H9 (cell line): ENCODE results near the gene FBXO17. TPM values are rescaled to one million over a fixed set of nuclear protein-coding genes. Genes with fewer than 3 reads are reported as not detected.
A peak's percentile ranks its signal among the peaks of the same experiment; 100 is the strongest.

ENCODE experiments used
- DNase-seq: peaks from one replicate; pipeline ENCODE4 v3.0.0-alpha.2; 2017
- H2AFZ ChIP-seq: one replicate; pipeline ENCODE4 v1.6.1; 2013; ENCODE audit warnings: mild to moderate bottlenecking, low read length, control low read depth, moderate library complexity
- H2AK5ac ChIP-seq: 2 replicates; pipeline ENCODE4 v1.6.1; 2013; ENCODE audit warnings: low read length, control low read depth, mixed read lengths; ENCODE audit not compliant: insufficient read length
- H2BK120ac ChIP-seq: one replicate; pipeline ENCODE4 v1.6.1; 2013; ENCODE audit warnings: low read depth, mild to moderate bottlenecking, low read length, control low read depth, inconsistent platforms; ENCODE audit not compliant: poor library complexity, severe bottlenecking
- H2BK12ac ChIP-seq: 2 replicates; pipeline ENCODE4 v1.6.1; 2013; ENCODE audit warnings: low read length, control low read depth, mixed read lengths, low read depth; ENCODE audit not compliant: insufficient read length
- H2BK15ac ChIP-seq: 2 replicates; pipeline ENCODE4 v1.6.1; 2013; ENCODE audit warnings: low read depth, low read length, control low read depth
- H2BK20ac ChIP-seq: one replicate; pipeline ENCODE4 v1.6.1; 2013; ENCODE audit warnings: low read depth, mild to moderate bottlenecking, low read length, control low read depth, inconsistent platforms; ENCODE audit not compliant: poor library complexity, severe bottlenecking
- H2BK5ac ChIP-seq: 2 replicates; pipeline ENCODE4 v1.6.1; 2013; ENCODE audit warnings: low read length, control low read depth, mixed read lengths; ENCODE audit not compliant: insufficient read length
- H3K14ac ChIP-seq: 2 replicates; pipeline ENCODE4 v1.6.1; 2013; ENCODE audit warnings: low read length, control low read depth; ENCODE audit not compliant: insufficient read depth
- H3K18ac ChIP-seq: 2 replicates; pipeline ENCODE4 v1.6.1; 2013; ENCODE audit warnings: low read depth, mild to moderate bottlenecking, mixed read lengths, low read length, control low read depth; ENCODE audit not compliant: insufficient read length
- H3K23ac ChIP-seq: 2 replicates; pipeline ENCODE4 v1.6.1; 2013; ENCODE audit warnings: low read length, control low read depth, mixed read lengths, low read depth; ENCODE audit not compliant: insufficient read length
- H3K23me2 ChIP-seq: 2 replicates; pipeline ENCODE4 v1.6.1; 2013; ENCODE audit warnings: low read depth, mild to moderate bottlenecking, mixed read lengths, low read length, control low read depth; ENCODE audit not compliant: insufficient read length, poor library complexity, severe bottlenecking
- H3K27ac ChIP-seq: 2 replicates; pipeline ENCODE4 v1.5.1; 2013; ENCODE audit warnings: low read length, control low read depth, mixed read lengths, low read depth; ENCODE audit not compliant: insufficient read length
- H3K27me3 ChIP-seq: 2 replicates; pipeline ENCODE4 v1.6.1; 2013; ENCODE audit warnings: low read length, control low read depth, inconsistent platforms; ENCODE audit not compliant: insufficient read depth
- H3K4ac ChIP-seq: 2 replicates; pipeline ENCODE4 v1.6.1; 2013; ENCODE audit warnings: low read depth, mild to moderate bottlenecking, control low read depth, inconsistent platforms, low read length, moderate library complexity
- H3K4me1 ChIP-seq: 2 replicates; pipeline ENCODE4 v1.6.1; 2013; ENCODE audit warnings: low read length, control low read depth, inconsistent platforms; ENCODE audit not compliant: insufficient read depth
- H3K4me2 ChIP-seq: 2 replicates; pipeline ENCODE4 v1.6.1; 2013; ENCODE audit warnings: low read length, control low read depth, mixed read lengths; ENCODE audit not compliant: insufficient read length, insufficient read depth
- H3K56ac ChIP-seq: 2 replicates; pipeline ENCODE4 v1.6.1; 2013; ENCODE audit warnings: low read depth, mild to moderate bottlenecking, mixed read lengths, low read length, control low read depth; ENCODE audit not compliant: insufficient read length
- H3K79me1 ChIP-seq: 2 replicates; pipeline ENCODE4 v1.6.1; 2013; ENCODE audit warnings: low read depth, mild to moderate bottlenecking, moderate library complexity, low read length, control low read depth, inconsistent platforms; ENCODE audit not compliant: insufficient read depth, poor library complexity, severe bottlenecking
- H3K79me2 ChIP-seq: 2 replicates; pipeline ENCODE4 v1.6.1; 2013; ENCODE audit warnings: low read length, control low read depth, inconsistent platforms; ENCODE audit not compliant: insufficient read depth
- H3K9ac ChIP-seq: 2 replicates; pipeline ENCODE4 v1.6.1; 2013; ENCODE audit warnings: low read length, control low read depth, mixed read lengths; ENCODE audit not compliant: insufficient read length; ENCODE audit errors: extremely low read depth
- H3K9me3 ChIP-seq: one replicate; pipeline ENCODE4 v1.6.1; 2013; ENCODE audit warnings: low read depth, low read length, inconsistent platforms; ENCODE audit not compliant: control insufficient read depth
- H3T11ph ChIP-seq: one replicate; pipeline ENCODE4 v1.6.1; 2013; ENCODE audit warnings: mild to moderate bottlenecking, low read length, control low read depth, inconsistent platforms
- H4K20me1 ChIP-seq: one replicate; pipeline ENCODE4 v1.6.1; 2013; ENCODE audit not compliant: control insufficient read depth, insufficient read length, insufficient read depth
- H4K5ac ChIP-seq: 2 replicates; pipeline ENCODE4 v1.6.1; 2013; ENCODE audit warnings: low read depth, mild to moderate bottlenecking, mixed read lengths, low read length, control low read depth; ENCODE audit not compliant: insufficient read length
- H4K8ac ChIP-seq: replicated peaks from 2 replicates; pipeline ENCODE4 v1.6.1; 2013; ENCODE audit warnings: low read length, control low read depth, mixed read lengths, low read depth; ENCODE audit not compliant: insufficient read length
- H4K91ac ChIP-seq: 2 replicates; pipeline ENCODE4 v1.6.1; 2013; ENCODE audit warnings: low read depth, mild to moderate bottlenecking, moderate library complexity, mixed read lengths, low read length, control low read depth; ENCODE audit not compliant: insufficient read length
- H3K27ac Mint-ChIP-seq, 3 experiments: 2 replicates in 2 of 3; 3 replicates in 1 of 3; pipeline ENCODE4 v1.8.0; 2020 to 2021; ENCODE audit warnings: mixed read lengths in 3 of 3, mild to moderate bottlenecking in 1 of 3, moderate library complexity in 1 of 3
- H3K27me3 Mint-ChIP-seq: 2 replicates; pipeline ENCODE4 v1.8.0; 2021; ENCODE audit warnings: low read depth, mild to moderate bottlenecking, moderate library complexity, mixed read lengths
- H3K36me3 Mint-ChIP-seq, 3 experiments: 2 replicates in 2 of 3; 3 replicates in 1 of 3; pipeline ENCODE4 v1.8.0; 2020 to 2021; ENCODE audit warnings: low read depth in 3 of 3, mixed read lengths in 3 of 3; ENCODE audit not compliant: insufficient read depth in 1 of 3
- H3K4me1 Mint-ChIP-seq, 2 experiments: 2 replicates each; pipeline ENCODE4 v1.8.0; 2020; ENCODE audit warnings: mixed read lengths in 2 of 2
- H3K4me3 Mint-ChIP-seq, 2 experiments: 2 replicates in 1 of 2; 3 replicates in 1 of 2; pipeline ENCODE4 v1.8.0; 2020 to 2021; ENCODE audit warnings: mild to moderate bottlenecking in 2 of 2, mixed read lengths in 2 of 2, moderate library complexity in 1 of 2
- H3K9me3 Mint-ChIP-seq, 2 experiments: 2 replicates in 1 of 2; 3 replicates in 1 of 2; pipeline ENCODE4 v1.8.0; 2020; ENCODE audit warnings: mild to moderate bottlenecking in 2 of 2, mixed read lengths in 2 of 2, moderate library complexity in 1 of 2
- WGBS: extraction: QIAGEN DNeasy Blood & Tissue Kit; methylation state at CpG from one replicate; pipeline ENCODE4 v1.1.7; 2013; ENCODE audit warnings: missing lambda C conversion rate, low lambda C conversion rate, mixed read lengths; ENCODE audit not compliant: insufficient read length; ENCODE audit errors: extremely low coverage; 5-methylcytosine and 5-hydroxymethylcytosine counted together
- total RNA-seq: library from RNA; stranded (reverse); gene quantifications from 2 replicates; pipeline ENCODE4 v1.2.1, GENCODE V29; 2021
- TF ChIP-seq, protein P1 (sequence below): fragments of 200-600 bp; sonication (generic); conservative IDR thresholded peaks from 3 replicates; pipeline ENCODE4 v1.8.0; 2021; ENCODE audit warnings: antibody characterized with exemption, mild to moderate bottlenecking

FBXO17 gene
- total RNA-seq, 1 experiment from 2014 or later = 25.5 TPM

DNA sequence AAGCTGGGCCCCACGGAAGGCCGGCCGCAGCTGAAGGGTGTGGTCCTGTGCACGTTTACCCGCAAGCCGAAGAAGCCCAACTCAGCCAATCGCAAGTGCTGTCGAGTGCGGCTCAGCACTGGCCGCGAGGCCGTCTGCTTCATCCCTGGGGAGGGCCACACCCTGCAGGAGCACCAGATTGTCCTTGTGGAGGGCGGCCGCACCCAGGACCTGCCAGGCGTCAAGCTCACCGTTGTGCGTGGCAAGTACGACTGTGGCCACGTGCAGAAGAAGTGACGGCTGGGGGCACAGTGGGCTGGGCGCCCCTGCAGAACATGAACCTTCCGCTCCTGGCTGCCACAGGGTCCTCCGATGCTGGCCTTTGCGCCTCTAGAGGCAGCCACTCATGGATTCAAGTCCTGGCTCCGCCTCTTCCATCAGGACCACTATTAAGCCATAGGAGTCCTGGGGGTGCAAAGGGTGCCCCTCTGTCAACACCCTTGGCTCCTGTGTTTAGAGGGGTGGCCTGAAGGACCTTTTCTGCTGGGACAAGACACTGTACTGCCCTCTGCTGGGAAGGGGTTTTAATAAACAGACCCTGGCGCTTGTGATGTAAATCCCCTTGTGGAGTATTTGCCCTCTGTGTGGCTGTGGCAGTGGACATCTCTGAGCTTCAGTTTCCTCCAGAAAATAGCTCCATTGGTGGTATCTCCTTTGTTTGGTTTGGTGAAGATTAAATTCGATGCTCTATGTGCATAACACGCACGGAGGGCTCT lies 42.9 kb downstream of the FBXO17 start:
- no peak overlapping the region for H4K8ac ChIP-seq
- no peak overlapping the region for H3K4ac ChIP-seq
- no peak overlapping the region for H2BK12ac ChIP-seq
- no peak overlapping the region; a peak in 2 of 7 replicates for H3K27ac Mint-ChIP-seq
- H2BK20ac ChIP-seq = no peak overlapping the region
- no peak overlapping the region for H2AFZ ChIP-seq
- no CpG with 5 or more reads among the region's 29 CpGs for whole genome bisulfite sequencing
- H3K27ac ChIP-seq = no peak overlapping the region
- no peak overlapping the region for H3K18ac ChIP-seq
- peaks cover 13% of the 10 kb centered on the region for H3K27me3 Mint-ChIP-seq
- peaks cover 8 to 14% of the 10 kb centered on the region in 2 experiments for H3K4me1 Mint-ChIP-seq
- peaks cover 10% of the 10 kb centered on the region for H3K23me2 ChIP-seq
- no peak overlapping the region for H3K14ac ChIP-seq
- DNase-seq = peak; percentile 54
- peaks cover 31 to 35% of the 10 kb centered on the region in 2 experiments for H3K9me3 Mint-ChIP-seq
- TF ChIP-seq, protein P1, sequence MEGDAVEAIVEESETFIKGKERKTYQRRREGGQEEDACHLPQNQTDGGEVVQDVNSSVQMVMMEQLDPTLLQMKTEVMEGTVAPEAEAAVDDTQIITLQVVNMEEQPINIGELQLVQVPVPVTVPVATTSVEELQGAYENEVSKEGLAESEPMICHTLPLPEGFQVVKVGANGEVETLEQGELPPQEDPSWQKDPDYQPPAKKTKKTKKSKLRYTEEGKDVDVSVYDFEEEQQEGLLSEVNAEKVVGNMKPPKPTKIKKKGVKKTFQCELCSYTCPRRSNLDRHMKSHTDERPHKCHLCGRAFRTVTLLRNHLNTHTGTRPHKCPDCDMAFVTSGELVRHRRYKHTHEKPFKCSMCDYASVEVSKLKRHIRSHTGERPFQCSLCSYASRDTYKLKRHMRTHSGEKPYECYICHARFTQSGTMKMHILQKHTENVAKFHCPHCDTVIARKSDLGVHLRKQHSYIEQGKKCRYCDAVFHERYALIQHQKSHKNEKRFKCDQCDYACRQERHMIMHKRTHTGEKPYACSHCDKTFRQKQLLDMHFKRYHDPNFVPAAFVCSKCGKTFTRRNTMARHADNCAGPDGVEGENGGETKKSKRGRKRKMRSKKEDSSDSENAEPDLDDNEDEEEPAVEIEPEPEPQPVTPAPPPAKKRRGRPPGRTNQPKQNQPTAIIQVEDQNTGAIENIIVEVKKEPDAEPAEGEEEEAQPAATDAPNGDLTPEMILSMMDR = peak; percentile 65
- H3K36me3 Mint-ChIP-seq = peaks cover 47 to 57% (median 56%) of the 10 kb centered on the region in 3 experiments
- no peak overlapping the region for H2BK5ac ChIP-seq
- no peak overlapping the region for H2BK120ac ChIP-seq
- no peak overlapping the region for H3K9ac ChIP-seq
- H3K79me2 ChIP-seq = peaks cover 11% of the 10 kb centered on the region; the same call in 1 of the 2 replicates
- H2BK15ac ChIP-seq = no peak overlapping the region
- H3K4me1 ChIP-seq = no peaks in the 10 kb centered on the region
- peak overlapping the region; percentile 27 to 99; a peak in 4 of 5 replicates for H3K4me3 Mint-ChIP-seq
- peaks cover 2% of the 10 kb centered on the region for H3K79me1 ChIP-seq
- H4K91ac ChIP-seq = no peak overlapping the region
- peaks cover 21% of the 10 kb centered on the region for H3K9me3 ChIP-seq
- H3K4me2 ChIP-seq = no peak overlapping the region
- H4K5ac ChIP-seq = no peak overlapping the region
- no peak overlapping the region for H3T11ph ChIP-seq
- no peak overlapping the region for H2AK5ac ChIP-seq
- H4K20me1 ChIP-seq = no peaks in the 10 kb centered on the region
- no peak overlapping the region for H3K23ac ChIP-seq
- no peaks in the 10 kb centered on the region for H3K27me3 ChIP-seq
- no peak overlapping the region for H3K56ac ChIP-seq
